OCI-LY3 (cell line): ENCODE data around the gene GRM4.

Source experiments
- EZH2phosphoT487 ChIP-seq: fragments of 200-600 bp; shearing (Covaris generic); IDR thresholded peaks from 2 replicates; pipeline ENCODE4 v1.6.1; 2018; ENCODE audit warnings: antibody characterized with exemption, mixed run types, low read depth
- TF ChIP-seq, protein P1 (sequence below): fragments of 200-600, 300-600 bp; sonication (generic); IDR thresholded peaks from 2 replicates; pipeline ENCODE4 v1.5.1; 2014; ENCODE audit warnings: antibody characterized with exemption, low read length, low read depth

DNA sequence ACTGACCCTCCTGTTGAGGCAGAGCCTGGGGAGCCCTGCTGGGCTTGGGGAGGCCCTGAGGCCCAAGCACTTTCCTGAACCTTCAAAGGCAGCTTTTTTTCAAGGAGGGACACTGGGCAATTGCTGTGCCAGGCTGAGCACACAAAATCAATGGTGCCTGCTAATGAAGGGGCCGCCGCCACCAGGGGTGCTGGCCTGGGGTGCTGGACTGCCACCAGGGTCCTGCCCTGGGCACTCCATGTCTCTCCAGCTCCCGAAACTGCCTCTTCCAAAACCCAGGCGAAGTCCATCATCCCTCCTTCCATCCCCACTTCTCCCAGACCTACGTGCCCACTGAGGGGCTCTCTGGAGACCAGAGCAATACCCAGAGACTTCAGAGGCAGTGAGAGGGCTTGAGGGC, 145.6 kb downstream of the GRM4 start:
- TF ChIP-seq, protein P1, sequence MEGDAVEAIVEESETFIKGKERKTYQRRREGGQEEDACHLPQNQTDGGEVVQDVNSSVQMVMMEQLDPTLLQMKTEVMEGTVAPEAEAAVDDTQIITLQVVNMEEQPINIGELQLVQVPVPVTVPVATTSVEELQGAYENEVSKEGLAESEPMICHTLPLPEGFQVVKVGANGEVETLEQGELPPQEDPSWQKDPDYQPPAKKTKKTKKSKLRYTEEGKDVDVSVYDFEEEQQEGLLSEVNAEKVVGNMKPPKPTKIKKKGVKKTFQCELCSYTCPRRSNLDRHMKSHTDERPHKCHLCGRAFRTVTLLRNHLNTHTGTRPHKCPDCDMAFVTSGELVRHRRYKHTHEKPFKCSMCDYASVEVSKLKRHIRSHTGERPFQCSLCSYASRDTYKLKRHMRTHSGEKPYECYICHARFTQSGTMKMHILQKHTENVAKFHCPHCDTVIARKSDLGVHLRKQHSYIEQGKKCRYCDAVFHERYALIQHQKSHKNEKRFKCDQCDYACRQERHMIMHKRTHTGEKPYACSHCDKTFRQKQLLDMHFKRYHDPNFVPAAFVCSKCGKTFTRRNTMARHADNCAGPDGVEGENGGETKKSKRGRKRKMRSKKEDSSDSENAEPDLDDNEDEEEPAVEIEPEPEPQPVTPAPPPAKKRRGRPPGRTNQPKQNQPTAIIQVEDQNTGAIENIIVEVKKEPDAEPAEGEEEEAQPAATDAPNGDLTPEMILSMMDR, result no peak
- no peak for TF ChIP-seq EZH2phosphoT487
